ENCODE data around the gene PCSK1. TPM values are rescaled to one million over a fixed set of nuclear protein-coding genes. Genes with fewer than 3 reads are reported as not detected.
"Not testable (repeated sequence)": the region's sequence is repeated elsewhere in the genome, so short reads cannot be mapped to it uniquely, and the experiment has no call there.

The PCSK1 gene
- total RNA-seq, 1 donor from 2014 or later: not detected

GRCh38 chr5:96407436-96407835, 25.6 kb downstream of the PCSK1 start:
- no peak for TF ChIP-seq CTCF (IDR thresholded peaks at IDR 0.05; ENCODE audit: insufficient read depth, low read length, poor library complexity, severe bottlenecking)

DNA sequence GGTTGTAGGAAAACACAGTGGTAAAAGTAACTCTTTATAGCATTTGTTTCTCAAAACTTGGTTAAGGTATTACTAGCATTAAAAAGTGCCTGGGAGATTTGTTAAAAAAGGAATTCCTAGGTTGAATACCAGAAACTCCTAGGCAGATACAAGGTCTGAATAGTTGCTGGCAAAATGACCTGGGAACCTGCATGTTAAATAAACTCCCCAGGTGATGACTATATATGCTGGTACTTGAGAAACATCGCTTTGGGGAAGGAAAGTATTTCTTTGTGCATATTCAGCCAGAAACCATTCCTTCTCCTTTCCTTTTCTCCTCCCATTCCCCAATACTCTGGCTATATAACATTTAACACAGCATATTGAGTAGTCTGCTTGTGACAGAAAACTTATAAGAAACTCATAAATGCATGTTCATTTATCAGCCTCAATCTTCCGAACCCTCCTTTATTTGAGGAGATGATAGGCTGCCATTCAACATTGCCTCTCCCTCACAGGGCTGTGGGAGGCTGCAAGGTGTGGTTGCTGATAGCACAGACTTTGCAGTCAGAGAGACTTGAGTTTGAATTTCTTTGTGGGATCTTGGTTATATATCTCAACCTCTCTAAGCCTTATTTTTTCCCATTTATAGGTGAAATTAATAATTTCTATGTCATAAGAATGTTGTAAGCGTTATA, 28.7 kb downstream of the PCSK1 start:
- no peak for TF ChIP-seq CTCF (IDR thresholded peaks at IDR 0.05; ENCODE audit: insufficient read depth, low read length, poor library complexity, severe bottlenecking)
- Histone ChIP-seq H3K36me3 (ENCODE audit: control insufficient read depth, insufficient read depth, low read length) (no peaks in the 10 kb centered on the region), H3K4me3 (ENCODE audit: low read depth, low read length) (no peak overlapping the region), H3K27me3 (ENCODE audit: control insufficient read depth, insufficient read depth, low read length) (peaks cover 3% of the 10 kb centered on the region)
- no peak for DNase-seq (ENCODE audit: low read depth)

More at GRCh38 chr5:96407436-96407835, 25.6 kb downstream of the PCSK1 start:
- Histone ChIP-seq H3K36me3 (ENCODE audit: control insufficient read depth, insufficient read depth, low read length) (no peaks in the 10 kb centered on the region), H3K4me3 (ENCODE audit: low read depth, low read length) (no peak overlapping the region), H3K27me3 (ENCODE audit: control insufficient read depth, insufficient read depth, low read length) (peaks cover 3% of the 10 kb centered on the region)
- no peak for DNase-seq (ENCODE audit: low read depth)

DNA sequence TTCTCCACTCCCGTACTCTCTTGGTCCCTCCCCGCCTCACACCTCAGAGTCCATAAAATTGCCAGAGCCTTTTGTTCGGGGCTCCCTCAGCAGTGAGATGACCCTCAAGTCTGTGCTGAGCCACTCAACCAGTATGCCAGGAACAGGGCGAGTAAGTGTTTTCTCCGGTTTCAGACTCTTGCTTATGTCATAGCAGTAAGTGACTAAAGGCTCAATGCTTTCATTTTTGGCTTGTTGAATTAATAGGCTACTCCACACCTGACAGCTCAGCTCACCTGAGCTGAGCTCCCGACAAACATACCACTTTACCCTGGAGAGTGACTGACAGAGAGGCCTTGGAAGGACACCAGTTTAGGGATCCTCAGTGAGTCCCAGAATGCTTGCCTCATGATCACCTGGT, 30.5 kb downstream of the PCSK1 start:
- no peak for TF ChIP-seq CTCF (IDR thresholded peaks at IDR 0.05; ENCODE audit: insufficient read depth, low read length, poor library complexity, severe bottlenecking)

GRCh38 chr5:96396878-96397277, 36.2 kb downstream of the PCSK1 start:
- no peak for DNase-seq (ENCODE audit: low read depth)
- no peak overlapping the region for H3K4me3 ChIP-seq (ENCODE audit: low read depth, low read length)
- H3K36me3 ChIP-seq (ENCODE audit: control insufficient read depth, insufficient read depth, low read length): no peaks in the 10 kb centered on the region
- no peaks in the 10 kb centered on the region for H3K27me3 ChIP-seq (ENCODE audit: control insufficient read depth, insufficient read depth, low read length)
- no peak for TF ChIP-seq CTCF (IDR thresholded peaks at IDR 0.05; ENCODE audit: insufficient read depth, low read length, poor library complexity, severe bottlenecking)

More for the DNA sequence above, 30.5 kb downstream of the PCSK1 start:
- no peak overlapping the region for H3K4me3 ChIP-seq (ENCODE audit: low read depth, low read length)
- no peaks in the 10 kb centered on the region for H3K27me3 ChIP-seq (ENCODE audit: control insufficient read depth, insufficient read depth, low read length)
- DNase-seq (ENCODE audit: low read depth): no peak
- no peaks in the 10 kb centered on the region for H3K36me3 ChIP-seq (ENCODE audit: control insufficient read depth, insufficient read depth, low read length)

GRCh38 chr5:96395295-96395694, 37.8 kb downstream of the PCSK1 start:
- H3K27me3 ChIP-seq (ENCODE audit: control insufficient read depth, insufficient read depth, low read length); DNase-seq (ENCODE audit: low read depth); H3K36me3 ChIP-seq (ENCODE audit: control insufficient read depth, insufficient read depth, low read length); H3K4me3 ChIP-seq (ENCODE audit: low read depth, low read length): not testable (repeated sequence)

- no peak for TF ChIP-seq CTCF (IDR thresholded peaks at IDR 0.05; ENCODE audit: insufficient read depth, low read length, poor library complexity, severe bottlenecking)
- no peak for DNase-seq (ENCODE audit: low read depth)
- H3K36me3 ChIP-seq (ENCODE audit: control insufficient read depth, insufficient read depth, low read length): no peaks in the 10 kb centered on the region
- H3K4me3 ChIP-seq (ENCODE audit: low read depth, low read length): no peak overlapping the region
- no peaks in the 10 kb centered on the region for H3K27me3 ChIP-seq (ENCODE audit: control insufficient read depth, insufficient read depth, low read length)
These were observed 41.1 kb downstream of the PCSK1 start for GRCh38 chr5:96391921-96392320.

All from kidney epithelial cell (primary cell).